ENCODE results near the gene KLHDC7B.

KLHDC7B gene

DNA sequence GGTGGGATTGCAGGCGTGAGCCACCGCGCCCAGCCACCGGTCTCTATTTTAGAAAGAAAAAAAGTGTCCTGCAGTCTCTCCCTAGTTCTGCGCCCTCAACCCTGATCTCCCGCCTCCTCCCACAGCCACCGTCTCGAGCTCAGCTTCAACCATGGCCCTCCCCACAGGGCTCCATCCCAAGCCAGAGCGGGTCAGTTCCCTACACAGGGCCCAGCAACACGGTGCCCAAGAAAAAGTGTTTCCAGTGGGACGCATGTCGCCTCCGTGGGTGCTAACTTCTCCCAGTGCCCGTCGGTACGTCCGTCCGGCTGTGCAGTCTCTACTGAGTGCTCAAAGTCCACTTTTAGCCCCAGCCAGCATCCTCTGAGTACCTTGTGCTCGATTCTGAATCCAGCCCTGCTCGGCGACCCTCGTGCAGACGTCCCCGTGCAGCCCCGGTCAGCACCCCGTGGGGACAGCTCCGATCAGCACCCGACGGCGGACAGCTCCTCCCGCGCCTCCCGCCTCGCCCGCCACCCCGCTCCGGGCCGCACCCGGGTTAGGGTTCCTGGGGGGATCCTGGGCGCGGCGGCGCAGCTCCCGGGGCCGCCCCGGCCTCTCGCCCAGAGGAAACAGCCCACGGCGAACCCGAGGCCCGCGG lies 54.2 kb downstream of the KLHDC7B start:
- DNase-seq: peak; percentile 61 to 72

- DNase-seq: no peak
These were observed 54.8 kb downstream of the KLHDC7B start, which contains the start of gene MAPK8IP2 for GRCh38 chr22:50600538-50600937. MAPK8IP2 (plus strand) TSS chr22:50600793; CDS start chr22:50600819, 26 bp downstream.

Data from activated T-cell treated with anti-CD3 and anti-CD28 coated beads, Interleukin-2, amount 50 U/mL, for 48 hours (primary cell).